ENCODE results near the gene ENPP7.

ENPP7 gene, protein sequence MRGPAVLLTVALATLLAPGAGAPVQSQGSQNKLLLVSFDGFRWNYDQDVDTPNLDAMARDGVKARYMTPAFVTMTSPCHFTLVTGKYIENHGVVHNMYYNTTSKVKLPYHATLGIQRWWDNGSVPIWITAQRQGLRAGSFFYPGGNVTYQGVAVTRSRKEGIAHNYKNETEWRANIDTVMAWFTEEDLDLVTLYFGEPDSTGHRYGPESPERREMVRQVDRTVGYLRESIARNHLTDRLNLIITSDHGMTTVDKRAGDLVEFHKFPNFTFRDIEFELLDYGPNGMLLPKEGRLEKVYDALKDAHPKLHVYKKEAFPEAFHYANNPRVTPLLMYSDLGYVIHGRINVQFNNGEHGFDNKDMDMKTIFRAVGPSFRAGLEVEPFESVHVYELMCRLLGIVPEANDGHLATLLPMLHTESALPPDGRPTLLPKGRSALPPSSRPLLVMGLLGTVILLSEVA

DNA sequence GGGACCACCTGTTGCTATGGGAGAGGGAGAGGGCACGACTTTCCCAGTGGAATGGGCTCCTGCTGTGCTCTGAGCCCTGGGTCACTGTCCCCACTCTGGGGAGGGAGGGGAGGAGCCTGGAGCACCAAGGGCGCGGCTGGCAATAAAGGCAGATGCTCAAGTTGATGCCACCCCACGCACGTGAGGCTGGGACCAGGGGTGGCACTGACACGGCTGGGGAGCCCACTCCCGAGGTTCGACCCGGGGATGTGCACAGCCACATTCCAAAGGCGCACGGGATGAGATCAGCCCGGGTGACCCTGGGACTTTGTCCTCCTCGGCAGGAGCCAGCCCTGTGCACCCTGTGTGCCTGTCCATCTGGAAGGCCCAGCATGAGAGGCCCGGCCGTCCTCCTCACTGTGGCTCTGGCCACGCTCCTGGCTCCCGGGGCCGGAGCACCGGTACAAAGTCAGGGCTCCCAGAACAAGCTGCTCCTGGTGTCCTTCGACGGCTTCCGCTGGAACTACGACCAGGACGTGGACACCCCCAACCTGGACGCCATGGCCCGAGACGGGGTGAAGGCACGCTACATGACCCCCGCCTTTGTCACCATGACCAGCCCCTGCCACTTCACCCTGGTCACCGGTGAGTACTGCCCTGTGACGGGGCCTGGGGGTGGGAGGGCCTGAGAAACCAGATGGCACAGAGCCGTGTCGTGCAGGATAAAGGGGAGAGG is at the start of gene ENPP7:
Gene ENPP7 (plus strand): TSS at position 175 of the 715 bp plus-strand sequence. CDS start 197 bp downstream, at position 372.
- no peak for DNase-seq (ENCODE audit: low read depth in 2 of 2)
- TF ChIP-seq, protein P1, sequence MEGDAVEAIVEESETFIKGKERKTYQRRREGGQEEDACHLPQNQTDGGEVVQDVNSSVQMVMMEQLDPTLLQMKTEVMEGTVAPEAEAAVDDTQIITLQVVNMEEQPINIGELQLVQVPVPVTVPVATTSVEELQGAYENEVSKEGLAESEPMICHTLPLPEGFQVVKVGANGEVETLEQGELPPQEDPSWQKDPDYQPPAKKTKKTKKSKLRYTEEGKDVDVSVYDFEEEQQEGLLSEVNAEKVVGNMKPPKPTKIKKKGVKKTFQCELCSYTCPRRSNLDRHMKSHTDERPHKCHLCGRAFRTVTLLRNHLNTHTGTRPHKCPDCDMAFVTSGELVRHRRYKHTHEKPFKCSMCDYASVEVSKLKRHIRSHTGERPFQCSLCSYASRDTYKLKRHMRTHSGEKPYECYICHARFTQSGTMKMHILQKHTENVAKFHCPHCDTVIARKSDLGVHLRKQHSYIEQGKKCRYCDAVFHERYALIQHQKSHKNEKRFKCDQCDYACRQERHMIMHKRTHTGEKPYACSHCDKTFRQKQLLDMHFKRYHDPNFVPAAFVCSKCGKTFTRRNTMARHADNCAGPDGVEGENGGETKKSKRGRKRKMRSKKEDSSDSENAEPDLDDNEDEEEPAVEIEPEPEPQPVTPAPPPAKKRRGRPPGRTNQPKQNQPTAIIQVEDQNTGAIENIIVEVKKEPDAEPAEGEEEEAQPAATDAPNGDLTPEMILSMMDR (IDR thresholded peaks at IDR 0.05; ENCODE audit: low read depth, low read length): no peak
- H3K4me3 ChIP-seq (replicated peaks in 1 of 2; ENCODE audit: low read depth in 2 of 2, low read length in 2 of 2): no peak within 1 kb of the TSS

- DNase-seq (ENCODE audit: low read depth in 2 of 2): no peak
- no peak overlapping the region for H3K4me3 ChIP-seq (replicated peaks in 1 of 2; ENCODE audit: low read depth in 2 of 2, low read length in 2 of 2)
- TF ChIP-seq, protein P1 (IDR thresholded peaks at IDR 0.05; ENCODE audit: low read depth, low read length): no peak
These were observed 49.6 kb upstream of the ENPP7 start for GRCh38 chr17:79681101-79681621.

DNA sequence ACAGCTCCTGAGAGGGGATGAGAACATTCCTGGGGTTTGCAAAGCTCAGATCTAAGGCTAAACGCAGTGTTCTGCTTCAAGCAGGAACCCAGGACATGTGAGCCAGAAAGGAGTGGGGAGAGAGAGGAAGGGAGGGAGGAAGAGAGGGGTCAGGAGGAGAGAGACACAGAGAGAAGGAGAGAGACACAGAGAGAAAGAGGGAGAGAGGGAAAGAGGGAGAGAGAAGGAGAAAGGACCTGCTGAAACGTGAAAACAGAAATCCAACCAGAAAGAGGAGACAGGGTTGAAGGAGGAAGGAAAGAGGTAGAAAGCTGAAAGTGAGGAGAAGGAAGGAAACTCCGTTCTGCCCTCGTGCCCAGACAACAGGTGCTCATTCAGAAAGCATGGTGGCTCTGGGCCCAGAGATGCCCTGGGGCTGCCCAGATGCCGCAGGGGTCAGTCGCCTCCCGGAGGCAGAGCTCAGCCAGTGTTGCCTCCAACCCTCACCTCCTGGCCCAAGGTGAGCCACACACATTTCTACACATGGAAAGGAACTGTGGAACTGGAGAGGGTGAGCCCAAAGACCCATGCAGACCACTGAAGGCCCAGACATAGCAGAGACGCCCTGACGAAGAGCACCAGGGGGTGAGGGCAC is 49.0 kb upstream of the ENPP7 start:
- no peak overlapping the region for H3K4me3 ChIP-seq (replicated peaks in 1 of 2; ENCODE audit: low read depth in 2 of 2, low read length in 2 of 2)
- no peak for DNase-seq (ENCODE audit: low read depth in 2 of 2)
- TF ChIP-seq, protein P1 (IDR thresholded peaks at IDR 0.05; ENCODE audit: low read depth, low read length): no peak

- TF ChIP-seq, protein P1 (IDR thresholded peaks at IDR 0.05; ENCODE audit: low read depth, low read length): no peak
- no peak for DNase-seq (ENCODE audit: low read depth in 2 of 2)
- no peak overlapping the region for H3K4me3 ChIP-seq (replicated peaks in 1 of 2; ENCODE audit: low read depth in 2 of 2, low read length in 2 of 2)
These were observed 47.4 kb upstream of the ENPP7 start for GRCh38 chr17:79683365-79683764.

GRCh38 chr17:79684132-79684985 is 46.4 kb upstream of the ENPP7 start:
- DNase-seq (ENCODE audit: low read depth in 2 of 2): no peak
- TF ChIP-seq, protein P1 (IDR thresholded peaks at IDR 0.05; ENCODE audit: low read depth, low read length): no peak
- no peak overlapping the region for H3K4me3 ChIP-seq (replicated peaks in 1 of 2; ENCODE audit: low read depth in 2 of 2, low read length in 2 of 2)

GRCh38 chr17:79685121-79685520 is 45.6 kb upstream of the ENPP7 start:
- no peak for DNase-seq (ENCODE audit: low read depth in 2 of 2)
- TF ChIP-seq, protein P1 (IDR thresholded peaks at IDR 0.05; ENCODE audit: low read depth, low read length): no peak

More at GRCh38 chr17:79685121-79685520, 45.6 kb upstream of the ENPP7 start:
- H3K4me3 ChIP-seq (replicated peaks in 1 of 2; ENCODE audit: low read depth in 2 of 2, low read length in 2 of 2): no peak overlapping the region
